Measurements from ENCODE around the gene PPIH. TPM values are rescaled to one million over a fixed set of nuclear protein-coding genes. Genes with fewer than 3 reads are reported as not detected.
"Not testable (repeated sequence)": the region's sequence is repeated elsewhere in the genome, so short reads cannot be mapped to it uniquely, and the experiment has no call there.

PPIH gene
- total RNA-seq, 1 experiment from 2014 or later = 124 TPM

- DNase-seq (ENCODE audit: low read depth) = peak; percentile 98
Observed at GRCh38 chr1:42681741-42682483, 23.7 kb downstream of the PPIH start, which contains the start of gene YBX1. YBX1 (plus strand) TSS chr1:42682418; CDS start chr1:42682566, 148 bp downstream.

- DNase-seq (ENCODE audit: low read depth) = not testable (repeated sequence)
Observed at GRCh38 chr1:42682484-42682738, 24.2 kb downstream of the PPIH start.

GRCh38 chr1:42682739-42683531 lies 24.7 kb downstream of the PPIH start:
- DNase-seq (ENCODE audit: low read depth) = peak; percentile 56

- DNase-seq (ENCODE audit: low read depth) = peak; percentile 39
Observed at GRCh38 chr1:42684139-42684538, 25.9 kb downstream of the PPIH start.

- DNase-seq (ENCODE audit: low read depth) = no peak
Observed at GRCh38 chr1:42686418-42686817, 28.2 kb downstream of the PPIH start.

GRCh38 chr1:42689912-42690311 lies 31.7 kb downstream of the PPIH start:
- DNase-seq (ENCODE audit: low read depth) = no peak

- peak; percentile 4 for DNase-seq (ENCODE audit: low read depth)
Observed at GRCh38 chr1:42690477-42691156, 32.4 kb downstream of the PPIH start.

- DNase-seq (ENCODE audit: low read depth) = no peak
Observed at GRCh38 chr1:42691157-42691498, 32.9 kb downstream of the PPIH start.

GRCh38 chr1:42692461-42692860 lies 34.2 kb downstream of the PPIH start:
- DNase-seq (ENCODE audit: low read depth) = no peak

GRCh38 chr1:42692911-42693310 lies 34.7 kb downstream of the PPIH start:
- no peak for DNase-seq (ENCODE audit: low read depth)

GRCh38 chr1:42698081-42698813 lies 40.0 kb downstream of the PPIH start:
- DNase-seq (ENCODE audit: low read depth) = no peak

- DNase-seq (ENCODE audit: low read depth) = no peak
Observed at GRCh38 chr1:42700006-42700405, 41.8 kb downstream of the PPIH start.

- DNase-seq (ENCODE audit: low read depth) = no peak
Observed at GRCh38 chr1:42703888-42704464, 45.8 kb downstream of the PPIH start.

- not testable (repeated sequence) for DNase-seq (ENCODE audit: low read depth)
Observed at GRCh38 chr1:42712808-42713207, 54.6 kb downstream of the PPIH start.

GRCh38 chr1:42713293-42713692 lies 55.1 kb downstream of the PPIH start:
- no peak for DNase-seq (ENCODE audit: low read depth)

- DNase-seq (ENCODE audit: low read depth) = not testable (repeated sequence)
Observed at GRCh38 chr1:42714441-42714840, 56.2 kb downstream of the PPIH start.

- no peak for DNase-seq (ENCODE audit: low read depth)
Observed at GRCh38 chr1:42720868-42721267, 62.6 kb downstream of the PPIH start.

- DNase-seq (ENCODE audit: low read depth) = no peak
Observed at GRCh38 chr1:42721926-42722325, 63.7 kb downstream of the PPIH start.

- not testable (repeated sequence) for DNase-seq (ENCODE audit: low read depth)
Observed at GRCh38 chr1:42722403-42722802, 64.2 kb downstream of the PPIH start.

GRCh38 chr1:42723511-42723910 lies 65.3 kb downstream of the PPIH start:
- peak; percentile 37 for DNase-seq (ENCODE audit: low read depth)

- not testable (repeated sequence) for DNase-seq (ENCODE audit: low read depth)
Observed at GRCh38 chr1:42725820-42726219, 67.6 kb downstream of the PPIH start.
